Osteoblast (primary cell): ENCODE results near the gene CHST11. TPM values are rescaled to one million over a fixed set of nuclear protein-coding genes. Genes with fewer than 3 reads are reported as not detected.

Experiments
- DNase-seq: peaks from one replicate; pipeline ENCODE4 v3.0.0; 2011; ENCODE audit warnings: low spot score, mixed read lengths; ENCODE audit not compliant: insufficient read length; ENCODE audit errors: missing footprints
- H2AFZ ChIP-seq: 2 replicates; pipeline ENCODE4 v1.6.0; 2011; ENCODE audit warnings: mild to moderate bottlenecking, low read length
- H3K27ac ChIP-seq: 2 replicates; pipeline ENCODE4 v1.5.1; 2011; ENCODE audit warnings: mild to moderate bottlenecking, low read depth, low read length, moderate library complexity
- H3K27me3 ChIP-seq: 2 replicates; pipeline ENCODE4 v1.6.0; 2012; ENCODE audit warnings: mild to moderate bottlenecking, control low read depth, inconsistent platforms, low read length, moderate library complexity; ENCODE audit not compliant: insufficient read depth
- H3K36me3 ChIP-seq: 2 replicates; pipeline ENCODE4 v1.5.1; 2011; ENCODE audit warnings: mild to moderate bottlenecking, low read length, control low read depth, moderate library complexity; ENCODE audit not compliant: insufficient read depth
- H3K4me1 ChIP-seq: 2 replicates; pipeline ENCODE4 v1.5.1; 2011; ENCODE audit warnings: mild to moderate bottlenecking, low read length, control low read depth, moderate library complexity; ENCODE audit not compliant: insufficient read depth
- H3K4me2 ChIP-seq: 2 replicates; pipeline ENCODE4 v1.6.0; 2011; ENCODE audit warnings: mild to moderate bottlenecking, low read length; ENCODE audit not compliant: insufficient read depth
- H3K4me3 ChIP-seq: fragments of 200-600 bp; sonication (generic); 3 replicates; pipeline ENCODE4 v1.5.1; 2012; ENCODE audit warnings: mild to moderate bottlenecking, low read length, inconsistent platforms; ENCODE audit not compliant: insufficient read depth
- H3K79me2 ChIP-seq: 2 replicates; pipeline ENCODE4 v1.6.0; 2012; ENCODE audit warnings: mild to moderate bottlenecking, low read length, control low read depth, inconsistent platforms; ENCODE audit not compliant: insufficient read depth
- H3K9me3 ChIP-seq: 2 replicates; pipeline ENCODE4 v1.5.1; 2011; ENCODE audit warnings: low read depth, low read length, control low read depth
- H4K20me1 ChIP-seq: 2 replicates; pipeline ENCODE4 v1.6.0; 2012; ENCODE audit warnings: mild to moderate bottlenecking, low read length, control low read depth; ENCODE audit not compliant: insufficient read depth
- CTCF ChIP-seq: IDR thresholded peaks from 2 replicates; pipeline ENCODE4 v1.5.1; 2011; ENCODE audit warnings: mild to moderate bottlenecking, low read depth, low read length, moderate library complexity; ENCODE audit errors: extremely low read depth
- total RNA-seq: library from RNA; depleted of rRNA; stranded (reverse); fragments of >200 nt; gene quantifications from 2 replicates; pipeline ENCODE4 v1.2.3, GENCODE V29; 2012

The CHST11 gene
- total RNA-seq, 1 donor, result 24.6 TPM

GRCh38 chr12:104546575-104546974, 89.8 kb downstream of the CHST11 start:
- Histone ChIP-seq H3K4me2 (no peak overlapping the region), H3K36me3 (no peaks in the 10 kb centered on the region), H2AFZ (no peak overlapping the region), H3K4me3 (no peak overlapping the region), H3K27ac (no peak overlapping the region), H3K79me2 (peaks cover 48% of the 10 kb centered on the region), H3K4me1 (no peaks in the 10 kb centered on the region), H3K27me3 (no peaks in the 10 kb centered on the region), H3K9me3 (no peaks in the 10 kb centered on the region), H4K20me1 (peaks cover 30% of the 10 kb centered on the region)
- DNase-seq, result peak; percentile 41
- TF ChIP-seq CTCF, result no peak

GRCh38 chr12:104547235-104547634, 90.5 kb downstream of the CHST11 start:
- Histone ChIP-seq H3K36me3 (no peaks in the 10 kb centered on the region), H2AFZ (no peak overlapping the region), H3K27ac (no peak overlapping the region), H4K20me1 (peaks cover 30% of the 10 kb centered on the region), H3K4me1 (no peaks in the 10 kb centered on the region), H3K4me2 (no peak overlapping the region), H3K4me3 (no peak overlapping the region), H3K27me3 (no peaks in the 10 kb centered on the region), H3K79me2 (peaks cover 52% of the 10 kb centered on the region), H3K9me3 (no peaks in the 10 kb centered on the region)
- TF ChIP-seq CTCF, result no peak
- no peak for DNase-seq

- H3K4me1 ChIP-seq, result no peaks in the 10 kb centered on the region
- no peak overlapping the region for H3K27ac ChIP-seq
- H4K20me1 ChIP-seq, result peaks cover 41% of the 10 kb centered on the region
- H3K4me3 ChIP-seq, result no peak overlapping the region
- no peaks in the 10 kb centered on the region for H3K27me3 ChIP-seq
- no peak overlapping the region for H3K4me2 ChIP-seq
- peaks cover 50% of the 10 kb centered on the region for H3K79me2 ChIP-seq
- H2AFZ ChIP-seq, result no peak overlapping the region
- peak; percentile 62 for DNase-seq
- H3K36me3 ChIP-seq, result no peaks in the 10 kb centered on the region
- H3K9me3 ChIP-seq, result no peaks in the 10 kb centered on the region
- TF ChIP-seq CTCF, result no peak
Observed at GRCh38 chr12:104549815-104550480, 93.2 kb downstream of the CHST11 start.

GRCh38 chr12:104551313-104551931, 94.7 kb downstream of the CHST11 start:
- Histone ChIP-seq H3K36me3 (no peaks in the 10 kb centered on the region), H3K79me2 (peaks cover 44% of the 10 kb centered on the region), H3K4me2 (no peak overlapping the region), H3K27me3 (no peaks in the 10 kb centered on the region), H2AFZ (no peak overlapping the region), H4K20me1 (peaks cover 46% of the 10 kb centered on the region), H3K4me1 (no peaks in the 10 kb centered on the region), H3K4me3 (no peak overlapping the region), H3K9me3 (no peaks in the 10 kb centered on the region), H3K27ac (no peak overlapping the region)
- no peak for TF ChIP-seq CTCF
- peak; percentile 26 for DNase-seq
